NT2/D1 (cell line): ENCODE measurements around the gene LSM12.

Experiments
- SUZ12 ChIP-seq: IDR thresholded peaks from 2 replicates; pipeline ENCODE4 v1.6.1; 2011; ENCODE audit not compliant: insufficient read length, insufficient read depth; ENCODE audit errors: extremely low read depth
- YY1 ChIP-seq: IDR thresholded peaks from 2 replicates; pipeline ENCODE4 v1.6.1; 2011; ENCODE audit not compliant: insufficient read length, insufficient read depth
- ZNF274 ChIP-seq: IDR thresholded peaks from 2 replicates; pipeline ENCODE4 v1.6.1; 2011; ENCODE audit warnings: mild to moderate bottlenecking, low read depth, low read length

GRCh38 chr17:44000871-44001460, 65.5 kb downstream of the LSM12 start:
- TF ChIP-seq ZNF274 (no peak), SUZ12 (no peak), YY1 (no peak)
